Mucosa of descending colon (tissue), 3 donors: ENCODE measurements around the gene ARHGAP26. TPM values are rescaled to one million over a fixed set of nuclear protein-coding genes. Genes with fewer than 3 reads are reported as not detected.

Experiments used
- ATAC-seq: fragments of 200-7000 bp; cut with Tn5 transposase; one replicate; pipeline ENCODE4 v1.9.1; 2020; ENCODE audit warnings: mild to moderate bottlenecking, moderate library complexity
- DNase-seq, 3 donors: peaks; one replicate each; pipeline ENCODE4 v3.0.0-alpha.2; 2020
- H3K36me3 ChIP-seq: fragments of 200-600 bp; one replicate; pipeline ENCODE4 v1.8.0; 2021; ENCODE audit warnings: low read depth, mild to moderate bottlenecking
- H3K4me1 ChIP-seq: fragments of 200-600 bp; one replicate; pipeline ENCODE4 v1.8.0; 2021; ENCODE audit warnings: low read depth, mild to moderate bottlenecking
- H3K4me3 ChIP-seq: fragments of 200-600 bp; one replicate; pipeline ENCODE4 v1.8.0; 2021; ENCODE audit warnings: mild to moderate bottlenecking
- H3K9me3 ChIP-seq: fragments of 200-600 bp; one replicate; pipeline ENCODE4 v1.8.0; 2021; ENCODE audit warnings: mild to moderate bottlenecking
- intact Hi-C, 2 donors: fragments of 100-400 bp; cut with DNase I in 1 of 2; cut with micrococcal nuclease in 1 of 2; formaldehyde crosslinking; loops; one replicate each; pipeline versions ENCODE4 v1.11.0 to v1.11.1; 2022; cut with DNase I, micrococcal nuclease
- total RNA-seq, 3 donors: library from RNA; stranded (reverse); fragmentation: NEBNext Ultra II Directional in 2 of 3; extraction: Animal tissue kit (Norgen Biotek cat#: 25700) in 2 of 3; gene quantifications; one replicate each; pipeline versions ENCODE4 v1.2.1 to v1.2.4, GENCODE V29; 2021 to 2023
- TF ChIP-seq, protein P1 (sequence below): fragments of 200-600 bp; IDR thresholded peaks from one replicate; pipeline ENCODE4 v1.8.0; 2022; ENCODE audit warnings: antibody characterized with exemption, mild to moderate bottlenecking
- donor health status: DM: no; HTN: no; CAD: no; lungs with moderate emphysema.
- donor health status: DM: no; HTN: no; CAD: no.
- donor health status: DM: no; HTN: yes; CAD: no.

Gene ARHGAP26
- total RNA-seq, 3 donors from 2014 or later: 52.9 to 96.0 (median 67.8) TPM

DNA sequence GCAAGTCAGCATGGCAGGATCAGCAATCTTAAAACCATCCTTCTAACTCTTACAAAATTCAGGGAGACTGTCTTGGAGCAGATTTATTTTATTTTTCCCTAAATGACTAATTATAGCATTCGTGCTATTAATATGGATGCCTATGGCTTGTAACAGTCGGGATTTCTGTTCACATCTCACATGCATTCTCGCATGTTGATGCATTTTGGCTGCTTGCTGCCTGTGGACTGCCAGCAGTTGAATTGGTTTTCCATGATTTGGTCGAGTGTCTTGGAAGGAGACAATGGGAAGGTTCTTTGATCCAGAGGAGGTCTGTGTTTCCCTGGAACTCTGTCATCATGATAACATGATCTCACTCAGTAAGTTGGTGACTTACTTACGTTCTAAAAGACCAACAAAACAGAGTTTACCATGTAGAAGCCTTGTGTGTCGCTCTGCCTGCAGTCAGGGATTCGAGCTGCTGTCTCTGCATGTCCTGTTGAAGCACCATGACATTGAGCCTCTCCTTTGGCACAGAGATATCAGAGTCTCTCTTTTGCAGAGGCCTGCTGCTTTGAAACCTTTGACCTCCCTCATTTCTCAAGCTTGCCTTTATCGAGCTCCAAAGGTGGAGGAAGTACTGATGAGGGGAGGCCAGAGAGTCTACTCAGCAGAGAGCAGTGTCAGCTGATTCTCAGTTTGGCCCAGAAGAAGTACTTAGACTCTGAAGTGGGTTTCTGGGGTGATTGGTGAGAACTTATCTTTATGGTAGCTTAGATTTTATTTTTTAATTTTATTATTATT lies 82.4 kb downstream of the ARHGAP26 start:
- Histone ChIP-seq H3K9me3 (no peaks in the 10 kb centered on the region), H3K36me3 (no peaks in the 10 kb centered on the region), H3K4me1 (peaks cover 3% of the 10 kb centered on the region), H3K4me3 (no peak overlapping the region)
- ATAC-seq (peak; percentile 16), DNase-seq (no peak)
- intact Hi-C loops: loop anchor here in 1 of 2 donors (10.0 kb wide), 1 partner anchor 78 kb away; the partner anchor contains the start of gene ARHGAP26
- TF ChIP-seq, protein P1, sequence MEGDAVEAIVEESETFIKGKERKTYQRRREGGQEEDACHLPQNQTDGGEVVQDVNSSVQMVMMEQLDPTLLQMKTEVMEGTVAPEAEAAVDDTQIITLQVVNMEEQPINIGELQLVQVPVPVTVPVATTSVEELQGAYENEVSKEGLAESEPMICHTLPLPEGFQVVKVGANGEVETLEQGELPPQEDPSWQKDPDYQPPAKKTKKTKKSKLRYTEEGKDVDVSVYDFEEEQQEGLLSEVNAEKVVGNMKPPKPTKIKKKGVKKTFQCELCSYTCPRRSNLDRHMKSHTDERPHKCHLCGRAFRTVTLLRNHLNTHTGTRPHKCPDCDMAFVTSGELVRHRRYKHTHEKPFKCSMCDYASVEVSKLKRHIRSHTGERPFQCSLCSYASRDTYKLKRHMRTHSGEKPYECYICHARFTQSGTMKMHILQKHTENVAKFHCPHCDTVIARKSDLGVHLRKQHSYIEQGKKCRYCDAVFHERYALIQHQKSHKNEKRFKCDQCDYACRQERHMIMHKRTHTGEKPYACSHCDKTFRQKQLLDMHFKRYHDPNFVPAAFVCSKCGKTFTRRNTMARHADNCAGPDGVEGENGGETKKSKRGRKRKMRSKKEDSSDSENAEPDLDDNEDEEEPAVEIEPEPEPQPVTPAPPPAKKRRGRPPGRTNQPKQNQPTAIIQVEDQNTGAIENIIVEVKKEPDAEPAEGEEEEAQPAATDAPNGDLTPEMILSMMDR: no peak

DNA sequence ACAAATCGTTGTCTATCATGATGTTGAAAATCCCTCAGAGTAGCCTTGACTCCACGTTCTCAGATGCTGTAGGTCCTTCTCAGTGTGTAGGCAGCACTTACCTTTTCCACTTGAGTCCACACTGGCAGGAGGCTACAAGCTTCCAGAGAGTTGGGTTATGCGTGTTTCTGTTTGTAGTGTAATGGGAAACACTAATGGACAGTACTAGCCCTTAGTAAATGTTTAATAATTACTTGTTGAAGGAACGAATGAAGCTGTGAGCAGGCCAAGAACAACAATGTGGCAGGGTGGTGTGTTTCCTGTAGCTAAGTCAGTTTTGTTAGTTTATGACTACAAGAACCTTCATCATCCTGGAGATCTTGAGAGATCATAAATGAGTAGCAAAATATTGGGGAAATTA lies 83.5 kb downstream of the ARHGAP26 start:
- Histone ChIP-seq H3K4me1 (peaks cover 3% of the 10 kb centered on the region), H3K4me3 (no peak overlapping the region), H3K36me3 (no peaks in the 10 kb centered on the region), H3K9me3 (no peaks in the 10 kb centered on the region)
- DNase-seq (no peak), ATAC-seq (no peak)
- TF ChIP-seq, protein P1: no peak
- intact Hi-C loops: loop anchor here in 1 of 2 donors (10.0 kb wide), 1 partner anchor 79 kb away; the partner anchor contains the start of gene ARHGAP26

DNA sequence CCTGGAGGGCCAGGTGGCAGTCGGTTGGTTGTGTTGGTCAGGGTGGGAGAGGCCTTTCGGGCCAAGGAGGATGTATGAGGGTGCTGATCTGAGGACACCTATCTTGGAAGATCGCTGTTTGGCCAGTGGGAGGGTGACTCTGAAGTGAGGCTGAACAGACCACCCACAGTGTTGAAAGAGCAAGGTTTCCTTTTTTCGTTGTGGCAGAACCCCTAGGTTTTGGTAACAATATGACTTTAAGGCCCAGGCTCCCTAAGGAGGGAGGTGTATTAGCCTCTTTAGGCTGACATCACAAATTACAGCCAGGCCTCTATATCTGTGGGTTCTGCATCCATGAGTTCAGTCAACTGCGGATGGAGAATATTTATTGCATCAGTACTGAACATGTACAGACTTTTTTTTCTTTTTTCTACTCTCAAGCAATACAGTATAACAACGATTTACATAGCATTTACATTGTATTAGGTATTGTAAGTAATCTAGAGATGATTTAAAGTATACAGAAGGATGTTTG lies 86.1 kb downstream of the ARHGAP26 start:
- intact Hi-C loops: loop anchor here in 1 of 2 donors (10.0 kb wide), 1 partner anchor 82 kb away; the partner anchor contains the start of gene ARHGAP26
- no peaks in the 10 kb centered on the region for H3K9me3 ChIP-seq
- no peak overlapping the region for H3K4me3 ChIP-seq
- no peak for DNase-seq
- H3K36me3 ChIP-seq: no peaks in the 10 kb centered on the region
- TF ChIP-seq, protein P1: no peak
- ATAC-seq: no peak
- H3K4me1 ChIP-seq: peaks cover 7% of the 10 kb centered on the region

DNA sequence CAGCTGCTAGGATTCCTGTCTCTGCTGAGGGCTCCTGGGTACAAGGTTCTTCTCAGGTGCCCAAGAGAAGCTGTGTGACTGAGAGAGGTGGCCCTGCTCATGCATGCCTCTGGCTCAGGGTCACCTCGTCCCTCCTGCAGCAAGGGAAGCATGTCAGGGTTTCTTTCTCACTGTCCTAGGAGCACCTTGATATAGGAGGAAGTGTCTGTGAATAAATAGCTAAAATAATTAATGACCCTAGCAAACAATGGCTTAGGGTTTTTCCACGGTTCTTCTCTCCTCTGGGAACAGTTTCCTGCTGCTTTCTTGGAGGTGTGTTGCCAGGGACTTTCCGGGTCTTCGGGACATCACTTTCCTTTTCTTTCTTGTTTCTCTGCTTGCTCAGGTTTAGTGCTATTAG lies 87.2 kb downstream of the ARHGAP26 start:
- intact Hi-C loops: loop anchor here in 1 of 2 donors (10.0 kb wide), 1 partner anchor 83 kb away; the partner anchor contains the start of gene ARHGAP26
- Histone ChIP-seq H3K4me1 (peaks cover 3% of the 10 kb centered on the region), H3K9me3 (no peaks in the 10 kb centered on the region), H3K36me3 (no peaks in the 10 kb centered on the region), H3K4me3 (no peak overlapping the region)
- ATAC-seq (peak; percentile 47), DNase-seq (no peak)
- TF ChIP-seq, protein P1: no peak

DNA sequence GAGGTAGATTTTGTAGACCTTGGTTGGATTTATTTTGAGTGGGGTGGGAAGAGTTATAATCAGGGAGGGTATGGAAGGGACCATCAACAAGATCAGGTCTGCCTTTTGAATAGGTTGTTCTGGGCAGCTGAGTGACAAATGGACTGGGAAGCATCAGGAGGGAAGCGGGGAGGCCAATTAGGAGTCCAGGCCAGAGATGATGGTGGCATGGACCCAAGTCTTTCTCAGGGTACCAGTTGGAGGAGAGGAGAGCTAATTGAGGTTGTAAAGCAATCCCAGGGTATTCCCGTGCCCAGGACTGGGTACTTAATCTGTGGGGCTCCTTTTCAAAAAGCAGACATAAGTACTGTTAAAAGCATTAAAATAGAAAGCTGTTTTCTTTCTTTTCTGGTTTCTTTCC lies 88.9 kb downstream of the ARHGAP26 start:
- DNase-seq (no peak), ATAC-seq (no peak)
- Histone ChIP-seq H3K4me3 (no peak overlapping the region), H3K4me1 (peaks cover 3% of the 10 kb centered on the region), H3K9me3 (no peaks in the 10 kb centered on the region), H3K36me3 (no peaks in the 10 kb centered on the region)
- TF ChIP-seq, protein P1: no peak
- intact Hi-C loops: loop anchor here in 1 of 2 donors (10.0 kb wide), 1 partner anchor 84 kb away; the partner anchor contains the start of gene ARHGAP26
